ENCODE results near the gene TBX2. TPM values are rescaled to one million over a fixed set of nuclear protein-coding genes. Genes with fewer than 3 reads are reported as not detected.
"Not testable (repeated sequence)": the region's sequence is repeated elsewhere in the genome, so short reads cannot be mapped to it uniquely, and the experiment has no call there.

The TBX2 gene
- total RNA-seq, 2 donors from 2014 or later = 5.0 to 5.3 TPM

DNA sequence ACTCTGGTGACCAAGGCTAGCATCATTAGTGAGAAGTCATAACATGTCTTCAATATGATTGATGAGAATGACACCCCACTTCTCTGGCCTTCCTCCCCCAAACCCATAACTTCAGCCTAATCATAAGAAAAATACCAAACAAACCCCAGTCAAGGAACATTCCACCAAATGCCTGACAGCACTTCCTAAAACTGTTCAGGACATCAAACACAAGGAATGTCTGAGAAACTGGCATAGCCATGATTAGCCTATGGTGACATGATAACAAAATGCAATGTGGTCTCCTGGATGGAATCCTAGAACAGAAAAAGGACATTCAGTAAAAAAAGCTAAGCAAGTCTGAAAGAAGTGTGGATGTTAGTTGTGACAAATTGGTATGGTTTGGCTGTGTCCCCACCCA, 27.9 kb downstream of the TBX2 start:
- no peak overlapping the region for H3K9ac ChIP-seq (ENCODE audit: low read depth in 2 of 2, low read length in 2 of 2)
- H3K27me3 ChIP-seq = no peaks in the 10 kb centered on the region
- H3K9me3 ChIP-seq = no peaks in the 10 kb centered on the region
- TF ChIP-seq, protein P1, sequence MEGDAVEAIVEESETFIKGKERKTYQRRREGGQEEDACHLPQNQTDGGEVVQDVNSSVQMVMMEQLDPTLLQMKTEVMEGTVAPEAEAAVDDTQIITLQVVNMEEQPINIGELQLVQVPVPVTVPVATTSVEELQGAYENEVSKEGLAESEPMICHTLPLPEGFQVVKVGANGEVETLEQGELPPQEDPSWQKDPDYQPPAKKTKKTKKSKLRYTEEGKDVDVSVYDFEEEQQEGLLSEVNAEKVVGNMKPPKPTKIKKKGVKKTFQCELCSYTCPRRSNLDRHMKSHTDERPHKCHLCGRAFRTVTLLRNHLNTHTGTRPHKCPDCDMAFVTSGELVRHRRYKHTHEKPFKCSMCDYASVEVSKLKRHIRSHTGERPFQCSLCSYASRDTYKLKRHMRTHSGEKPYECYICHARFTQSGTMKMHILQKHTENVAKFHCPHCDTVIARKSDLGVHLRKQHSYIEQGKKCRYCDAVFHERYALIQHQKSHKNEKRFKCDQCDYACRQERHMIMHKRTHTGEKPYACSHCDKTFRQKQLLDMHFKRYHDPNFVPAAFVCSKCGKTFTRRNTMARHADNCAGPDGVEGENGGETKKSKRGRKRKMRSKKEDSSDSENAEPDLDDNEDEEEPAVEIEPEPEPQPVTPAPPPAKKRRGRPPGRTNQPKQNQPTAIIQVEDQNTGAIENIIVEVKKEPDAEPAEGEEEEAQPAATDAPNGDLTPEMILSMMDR (IDR thresholded peaks at IDR 0.05) = no peak
- no peaks in the 10 kb centered on the region for H3K36me3 ChIP-seq
- intact Hi-C loops (cut with DNase I) = no loop called here
- no peaks in the 10 kb centered on the region for H3K4me1 ChIP-seq
- DNase-seq = no peak
- H3K4me3 ChIP-seq = no peak overlapping the region
- H3K27ac ChIP-seq = no peak overlapping the region

DNA sequence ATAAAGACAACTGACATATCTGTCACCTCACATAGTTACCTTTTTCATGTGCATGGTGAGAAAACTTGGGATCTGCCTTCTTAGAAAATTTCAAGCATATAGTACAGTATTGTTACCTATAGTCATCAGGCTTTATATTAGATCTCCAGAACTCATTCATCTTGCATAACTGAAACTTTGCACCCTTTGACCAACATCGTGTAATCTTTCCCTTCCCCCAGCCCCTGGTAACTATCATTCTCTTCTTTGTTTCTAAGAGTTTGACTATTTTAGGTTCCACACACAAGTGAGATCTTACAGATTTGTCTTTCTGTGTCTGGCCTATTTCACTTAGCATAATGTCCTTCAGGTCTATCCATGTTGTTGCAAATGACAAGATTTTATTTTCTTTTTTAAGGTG, 29.6 kb downstream of the TBX2 start:
- TF ChIP-seq, protein P1 (IDR thresholded peaks at IDR 0.05) = no peak
- H3K4me3 ChIP-seq = no peak overlapping the region
- no peak overlapping the region for H3K27ac ChIP-seq
- no peaks in the 10 kb centered on the region for H3K36me3 ChIP-seq
- H3K9me3 ChIP-seq = no peaks in the 10 kb centered on the region
- no peaks in the 10 kb centered on the region for H3K4me1 ChIP-seq
- DNase-seq = no peak
- intact Hi-C loops (cut with DNase I) = no loop called here
- no peak overlapping the region for H3K9ac ChIP-seq (ENCODE audit: low read depth in 2 of 2, low read length in 2 of 2)
- no peaks in the 10 kb centered on the region for H3K27me3 ChIP-seq

DNA sequence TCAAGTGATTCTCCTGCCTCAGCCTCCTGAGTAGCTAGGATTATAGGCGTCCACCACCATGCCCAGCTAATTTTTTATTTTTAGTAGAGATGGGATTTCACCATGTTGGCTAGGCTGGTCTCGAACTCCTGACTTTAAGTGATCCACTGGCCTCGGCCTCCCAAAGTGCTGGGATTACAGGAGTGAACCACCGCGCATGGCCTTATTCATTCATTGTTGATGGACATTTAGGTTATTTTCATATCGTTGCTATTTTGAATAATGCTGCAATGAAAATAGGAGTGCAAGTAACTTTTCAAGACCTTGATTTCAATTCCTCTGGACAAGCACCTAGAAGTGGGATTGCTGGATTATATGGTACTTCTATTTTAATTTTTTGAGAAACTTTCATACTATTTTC, 30.2 kb downstream of the TBX2 start:
- H3K36me3 ChIP-seq; H3K4me1 ChIP-seq; H3K9ac ChIP-seq (ENCODE audit: low read depth in 2 of 2, low read length in 2 of 2); H3K27me3 ChIP-seq; H3K9me3 ChIP-seq; DNase-seq; H3K4me3 ChIP-seq; H3K27ac ChIP-seq; intact Hi-C loops (cut with DNase I): not testable (repeated sequence)

DNA sequence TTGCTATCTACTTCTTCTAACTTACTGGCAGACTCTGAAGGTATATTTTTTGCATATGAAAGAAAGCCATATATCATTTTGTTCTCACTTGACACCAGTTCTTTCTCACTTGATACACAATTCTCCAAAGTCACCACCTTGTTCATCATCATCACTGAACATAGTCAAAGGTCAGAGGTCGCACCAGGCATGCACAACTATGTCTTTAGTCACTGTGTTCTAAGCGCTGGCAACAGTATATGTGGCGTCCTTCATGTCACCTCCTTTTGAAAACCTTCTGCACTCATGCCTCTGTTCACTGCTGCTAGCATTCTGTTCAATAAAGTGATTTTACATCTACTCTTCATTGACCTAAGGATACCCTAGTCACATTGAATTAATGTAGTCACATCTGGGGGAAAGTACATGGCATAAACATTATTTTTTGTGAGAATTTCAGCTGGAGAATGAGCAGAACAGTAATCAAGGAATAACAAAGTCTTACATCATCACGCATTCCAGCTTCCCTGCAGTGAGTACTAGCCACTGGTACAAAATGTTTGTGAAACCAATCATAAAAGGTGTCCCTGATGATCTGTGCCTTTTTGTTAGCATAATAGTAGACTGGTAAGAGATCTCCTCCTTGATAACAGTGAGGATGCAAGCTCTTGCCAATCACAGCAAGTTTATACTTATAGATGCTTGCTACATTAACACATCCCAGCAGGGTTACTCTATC, 32.1 kb downstream of the TBX2 start:
- DNase-seq = no peak
- H3K27ac ChIP-seq = no peak overlapping the region
- H3K9ac ChIP-seq (ENCODE audit: low read depth in 2 of 2, low read length in 2 of 2) = no peak overlapping the region
- no peaks in the 10 kb centered on the region for H3K27me3 ChIP-seq
- no peak overlapping the region for H3K4me3 ChIP-seq
- H3K9me3 ChIP-seq = no peaks in the 10 kb centered on the region
- TF ChIP-seq, protein P1 (IDR thresholded peaks at IDR 0.05) = no peak
- no peaks in the 10 kb centered on the region for H3K36me3 ChIP-seq
- intact Hi-C loops (cut with DNase I) = no loop called here
- H3K4me1 ChIP-seq = no peaks in the 10 kb centered on the region

DNA sequence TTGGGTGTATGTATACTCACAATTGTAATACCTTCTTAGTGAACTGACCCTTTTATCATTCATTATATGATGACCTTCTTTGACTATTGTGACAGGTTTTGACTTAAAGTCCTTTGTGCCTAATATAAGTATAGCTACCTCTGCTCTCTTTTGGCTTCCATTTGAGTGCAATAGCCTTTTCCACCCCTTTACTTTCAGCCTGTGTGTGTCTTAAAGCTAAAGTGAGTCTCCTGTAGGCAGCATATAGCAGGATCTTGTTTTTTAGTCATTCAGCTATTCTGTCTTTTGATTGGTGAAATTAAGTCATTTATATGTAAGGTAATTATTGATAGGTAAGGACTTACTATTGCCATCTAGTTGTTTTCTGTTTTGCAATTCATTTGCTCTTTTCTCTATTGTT, 36.6 kb downstream of the TBX2 start:
- no peak overlapping the region for H3K9ac ChIP-seq (ENCODE audit: low read depth in 2 of 2, low read length in 2 of 2)
- no peak overlapping the region for H3K4me3 ChIP-seq
- no peaks in the 10 kb centered on the region for H3K36me3 ChIP-seq
- H3K27me3 ChIP-seq = no peaks in the 10 kb centered on the region
- TF ChIP-seq, protein P1 (IDR thresholded peaks at IDR 0.05) = no peak
- no peak for DNase-seq
- H3K27ac ChIP-seq = no peak overlapping the region
- no peaks in the 10 kb centered on the region for H3K4me1 ChIP-seq
- H3K9me3 ChIP-seq = no peaks in the 10 kb centered on the region
- intact Hi-C loops (cut with DNase I) = no loop called here

DNA sequence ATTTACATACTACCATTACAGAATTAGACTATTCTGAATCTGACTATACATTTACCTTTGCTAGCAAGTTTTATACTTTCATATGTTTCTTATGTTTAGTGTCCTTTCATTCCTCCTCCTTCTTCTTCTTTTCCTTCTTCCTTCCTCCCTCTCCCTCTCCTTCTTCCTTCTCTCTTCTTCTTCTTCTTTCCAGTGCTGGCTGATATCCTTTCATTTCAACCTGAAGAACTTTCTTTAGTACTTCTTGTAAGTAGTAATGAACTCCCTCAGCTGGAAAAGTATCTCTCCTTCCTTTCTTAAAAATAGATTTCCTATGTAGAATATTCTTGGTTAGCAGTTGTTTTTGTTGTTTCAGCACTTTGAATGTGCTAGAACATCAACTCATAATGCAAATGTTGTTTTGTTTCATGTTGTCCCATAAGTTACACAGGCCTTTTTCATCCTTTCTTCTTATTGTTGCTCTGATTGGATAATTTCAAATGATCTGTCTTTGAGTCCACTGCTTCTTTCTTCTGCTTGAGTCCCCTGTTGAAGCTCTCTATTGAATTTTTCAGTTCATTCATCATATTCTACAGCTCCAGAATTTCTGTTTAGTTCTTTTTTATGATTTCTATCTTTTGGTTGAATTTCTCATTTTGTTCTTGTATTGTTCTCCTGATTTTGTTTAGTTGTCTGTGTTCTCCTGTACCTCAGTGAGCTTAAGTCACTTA, 37.5 kb downstream of the TBX2 start:
- Histone ChIP-seq H3K4me1 (no peaks in the 10 kb centered on the region), H3K9me3 (no peaks in the 10 kb centered on the region), H3K27me3 (no peaks in the 10 kb centered on the region), H3K27ac (no peak overlapping the region), H3K36me3 (no peaks in the 10 kb centered on the region), H3K4me3 (no peak overlapping the region), H3K9ac (ENCODE audit: low read depth in 2 of 2, low read length in 2 of 2) (no peak overlapping the region)
- no peak for DNase-seq
- TF ChIP-seq, protein P1 (IDR thresholded peaks at IDR 0.05) = no peak
- intact Hi-C loops (cut with DNase I) = no loop called here

All from colonic mucosa (tissue), 4 donors.